Stimulated activated CD8-positive, alpha-beta memory T cell treated with anti-CD3 and anti-CD28 coated beads, Interleukin-7, amount 100 ng/mL, for 48 hours (primary cell): ENCODE results near the gene PPP1R9B.

ENCODE experiments used
- DNase-seq, 2 donors: peaks; one replicate each; pipeline ENCODE4 v3.0.0-alpha.2; 2020; ENCODE audit warnings: low read depth in 1 of 2; ENCODE audit errors: extremely low read depth in 1 of 2

The PPP1R9B gene

DNA sequence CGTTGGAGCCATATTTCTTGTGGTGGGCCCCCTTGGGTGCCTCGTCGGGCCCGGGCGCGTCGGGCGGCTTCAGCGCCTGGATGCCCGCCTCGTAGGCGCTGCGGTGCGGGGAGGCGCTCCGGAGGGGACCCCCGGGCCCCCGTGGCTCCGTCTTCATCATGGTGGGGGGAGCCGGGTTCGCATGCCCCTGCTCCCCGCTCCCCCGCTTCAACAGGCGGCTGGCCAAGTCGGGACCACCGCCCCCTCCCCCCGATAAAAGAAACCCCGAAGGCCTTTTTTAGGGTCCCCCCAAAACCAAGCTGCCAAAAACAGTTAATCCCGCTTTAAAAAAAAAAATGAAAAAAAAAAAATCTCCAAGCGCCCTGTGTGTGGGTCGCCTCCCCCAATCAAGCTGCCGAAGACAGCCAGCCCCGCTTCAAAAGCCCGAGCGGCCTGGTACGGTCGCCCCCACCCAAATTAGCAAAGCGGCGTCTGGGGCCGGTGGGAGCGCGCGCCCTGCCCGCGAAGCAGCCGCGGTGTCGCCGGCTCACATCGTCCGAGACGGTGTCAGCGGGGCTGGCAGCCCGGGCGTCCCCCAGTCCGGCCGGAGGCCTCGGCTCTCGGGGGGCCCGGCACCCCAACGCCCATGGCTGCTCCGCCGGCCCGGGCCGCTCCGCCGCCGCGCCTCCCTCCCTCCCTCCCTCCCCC, at the start of gene PPP1R9B:
TSS of gene PPP1R9B (minus strand) at position 324 of the 687 bp plus-strand sequence. CDS start at position 160, 164 bp downstream.
- no peak for DNase-seq

GRCh38 chr17:50199803-50200456, 49.5 kb upstream of the PPP1R9B start:
- peak; percentile 35 to 65 for DNase-seq

- no peak for DNase-seq
These were observed 48.8 kb upstream of the PPP1R9B start for GRCh38 chr17:50199211-50199802.

DNA sequence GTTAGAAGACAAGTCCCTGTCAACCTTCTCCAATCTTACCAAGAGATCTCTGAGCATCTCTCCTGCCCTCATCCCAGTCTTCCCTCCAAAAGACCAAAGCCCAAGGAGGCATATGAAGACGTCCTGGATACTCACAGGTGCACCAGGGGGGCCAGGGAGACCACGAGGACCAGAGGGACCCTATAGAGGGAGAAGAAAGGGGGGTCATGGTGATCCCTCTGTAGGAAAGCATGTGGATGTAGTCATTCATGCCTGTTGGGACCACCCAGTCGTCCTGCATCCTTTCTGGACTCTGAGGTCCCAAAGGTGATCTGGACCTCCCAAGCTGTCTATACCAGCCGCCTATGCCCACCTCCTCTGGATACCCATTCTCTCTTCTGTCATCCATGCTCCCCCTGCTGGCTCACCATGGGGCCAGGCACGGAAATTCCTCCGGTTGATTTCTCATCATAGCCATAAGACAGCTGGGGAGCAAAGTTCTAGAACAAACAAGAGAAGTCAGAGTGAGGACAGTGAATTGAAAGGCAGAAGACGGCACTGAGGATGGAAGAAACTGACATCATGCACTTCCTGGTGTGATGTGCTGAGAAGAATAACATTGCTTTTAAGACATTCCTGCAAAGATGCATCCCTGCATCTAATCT, 47.7 kb upstream of the PPP1R9B start:
- DNase-seq: peak in 1 of 2 donors; percentile 33

DNA sequence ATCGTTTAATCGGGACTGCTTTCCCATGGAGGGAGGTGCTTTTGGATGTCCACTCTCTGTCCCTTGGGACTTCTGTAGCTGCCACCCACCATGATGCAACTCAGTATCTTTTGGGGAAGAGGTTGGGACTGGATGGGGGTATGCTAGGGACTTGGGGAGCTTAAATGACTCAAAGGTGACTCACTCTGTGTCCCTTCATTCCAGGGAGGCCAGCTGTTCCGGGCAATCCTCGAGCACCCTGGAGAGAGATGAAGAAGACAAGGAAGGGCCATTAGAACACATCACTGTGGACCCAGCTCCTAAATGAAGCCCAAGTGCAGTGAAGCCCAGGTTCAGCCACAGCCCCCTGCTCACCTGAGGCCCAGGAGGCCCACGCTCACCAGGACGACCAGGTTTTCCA, 46.3 kb upstream of the PPP1R9B start:
- DNase-seq: no peak

GRCh38 chr17:50196036-50196435, 45.6 kb upstream of the PPP1R9B start:
- DNase-seq: no peak

DNA sequence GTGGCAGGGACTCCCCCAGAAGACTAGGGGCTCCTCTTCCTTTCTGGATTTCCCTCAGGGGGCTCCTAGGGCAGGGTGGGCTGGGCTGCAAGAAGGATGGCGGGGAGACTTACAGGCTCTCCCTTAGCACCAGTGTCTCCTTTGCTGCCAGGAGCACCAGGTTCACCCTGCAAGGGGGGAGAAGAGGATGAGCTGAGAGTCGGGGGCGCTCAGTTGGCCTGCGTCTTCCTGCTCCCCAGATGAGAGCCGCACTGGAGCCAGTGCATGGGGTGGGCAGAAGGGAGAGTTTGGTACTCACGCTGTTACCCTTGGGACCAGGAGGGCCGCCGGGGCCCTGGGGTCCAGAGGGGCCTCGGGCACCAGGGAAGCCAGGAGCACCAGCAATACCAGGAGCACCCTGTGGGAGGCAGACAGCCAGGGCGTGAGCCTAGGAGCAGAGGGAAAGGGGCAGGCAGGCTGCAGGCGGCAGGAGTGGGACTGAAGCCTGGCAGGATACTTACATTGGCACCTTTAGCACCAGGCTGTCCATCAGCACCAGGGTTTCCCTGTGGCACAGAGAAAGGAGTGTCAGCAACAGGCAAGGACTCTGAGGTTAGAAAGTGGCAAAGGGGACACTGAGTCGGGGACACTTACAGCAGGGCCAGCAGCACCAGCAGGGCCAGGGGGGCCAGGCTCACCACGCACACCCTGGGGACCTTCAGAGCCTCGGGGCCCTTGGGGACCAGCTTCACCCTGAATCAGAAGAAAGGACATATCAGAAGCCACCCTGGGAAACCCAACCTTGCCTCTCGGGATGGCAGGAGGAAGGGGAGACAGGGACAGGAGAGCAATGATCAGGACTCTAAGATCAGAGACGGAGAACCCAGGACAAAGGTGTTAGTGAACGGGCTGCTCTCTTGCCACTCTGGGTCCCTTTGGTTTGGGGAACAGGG, 44.7 kb upstream of the PPP1R9B start:
- no peak for DNase-seq

DNA sequence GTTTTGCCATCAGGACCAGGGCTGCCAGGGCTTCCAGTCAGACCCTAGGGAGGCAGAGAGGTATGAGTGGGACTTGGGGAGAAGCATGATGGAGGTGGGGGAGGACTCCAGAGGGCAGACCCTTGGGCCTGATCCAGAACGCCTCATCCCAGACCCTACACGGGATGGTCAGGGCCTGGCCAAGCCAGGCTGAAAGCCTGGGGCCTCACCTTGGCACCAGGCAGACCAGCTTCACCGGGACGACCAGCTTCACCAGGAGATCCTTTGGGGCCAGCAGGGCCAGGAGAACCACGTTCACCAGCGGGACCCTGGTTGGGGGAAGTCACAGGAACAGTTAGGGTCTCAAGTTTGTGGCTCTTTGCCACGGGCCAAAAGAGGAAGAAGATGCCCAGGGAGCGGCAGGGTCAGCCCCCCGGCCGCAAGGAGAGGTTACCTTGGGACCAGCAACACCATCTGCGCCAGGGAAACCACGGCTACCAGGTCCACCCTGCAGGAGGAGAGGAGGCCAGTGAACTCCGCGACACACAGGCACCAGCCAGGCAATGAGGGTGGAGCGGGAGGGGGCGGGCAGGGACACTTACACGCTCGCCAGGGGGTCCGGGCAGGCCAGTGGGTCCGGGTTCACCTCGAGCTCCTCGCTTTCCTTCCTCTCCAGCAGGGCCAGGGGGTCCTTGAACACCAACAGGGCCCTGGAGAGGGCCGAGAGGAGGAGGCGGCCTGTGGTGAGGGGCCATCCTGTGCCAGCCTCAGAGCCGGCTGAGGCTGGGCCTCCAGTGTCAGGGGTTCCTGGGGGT, 43.9 kb upstream of the PPP1R9B start:
- DNase-seq: no peak

DNA sequence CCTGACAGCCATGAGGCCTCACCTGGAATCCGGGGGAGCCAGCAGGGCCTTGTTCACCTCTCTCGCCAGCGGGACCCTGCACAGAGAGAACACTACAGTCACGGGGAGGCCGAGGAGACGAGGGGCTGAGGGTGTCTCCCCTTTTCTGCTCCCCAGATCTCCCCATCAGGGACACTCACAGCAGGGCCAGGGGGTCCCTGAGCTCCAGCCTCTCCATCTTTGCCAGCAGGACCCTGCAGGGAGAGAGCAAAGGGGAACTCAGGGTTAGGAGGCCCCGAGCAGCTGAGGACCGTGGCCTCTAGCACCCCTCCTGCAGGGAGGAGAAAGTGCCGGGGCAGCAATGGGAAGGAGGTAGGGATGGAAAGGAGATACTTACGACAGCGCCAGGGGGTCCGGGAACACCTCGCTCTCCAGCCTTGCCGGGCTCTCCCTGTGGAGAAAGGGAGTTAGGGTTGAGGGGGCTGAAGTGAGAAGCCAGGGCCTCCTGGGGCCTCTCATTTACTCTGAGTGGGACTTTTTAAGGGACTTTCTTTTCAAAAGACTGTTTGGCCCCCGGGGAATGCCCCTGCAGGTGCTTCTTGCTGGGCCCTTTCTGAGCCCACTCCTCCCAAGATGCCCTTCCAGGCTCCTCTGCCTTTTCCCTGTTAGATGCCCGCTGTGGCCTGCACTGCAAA, 42.3 kb upstream of the PPP1R9B start:
- no peak for DNase-seq

DNA sequence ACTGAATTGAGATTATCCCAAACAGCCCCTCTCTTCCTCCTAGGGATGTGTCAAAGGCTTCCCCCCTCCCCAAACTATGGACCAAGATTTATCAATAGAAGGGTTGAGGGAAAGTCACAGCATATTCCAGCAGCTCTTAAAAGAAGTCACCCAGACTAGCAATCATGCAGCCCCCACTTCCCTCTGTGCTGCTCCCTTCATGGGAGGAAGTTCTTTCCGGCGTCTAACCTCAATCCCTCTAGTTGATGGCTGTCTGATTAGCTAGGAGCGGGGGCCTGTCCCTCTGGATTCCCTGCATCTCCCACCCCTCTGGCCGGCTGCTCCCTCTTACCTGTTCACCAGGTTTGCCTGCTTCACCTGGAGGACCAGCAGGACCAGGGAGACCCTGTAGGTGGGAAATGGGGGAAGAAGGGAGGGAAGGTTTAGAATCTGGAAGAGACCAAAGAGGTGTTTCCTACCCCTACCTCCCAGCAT, 41.7 kb upstream of the PPP1R9B start:
- no peak for DNase-seq

- no peak for DNase-seq
These were observed 41.1 kb upstream of the PPP1R9B start for GRCh38 chr17:50191359-50192143.

DNA sequence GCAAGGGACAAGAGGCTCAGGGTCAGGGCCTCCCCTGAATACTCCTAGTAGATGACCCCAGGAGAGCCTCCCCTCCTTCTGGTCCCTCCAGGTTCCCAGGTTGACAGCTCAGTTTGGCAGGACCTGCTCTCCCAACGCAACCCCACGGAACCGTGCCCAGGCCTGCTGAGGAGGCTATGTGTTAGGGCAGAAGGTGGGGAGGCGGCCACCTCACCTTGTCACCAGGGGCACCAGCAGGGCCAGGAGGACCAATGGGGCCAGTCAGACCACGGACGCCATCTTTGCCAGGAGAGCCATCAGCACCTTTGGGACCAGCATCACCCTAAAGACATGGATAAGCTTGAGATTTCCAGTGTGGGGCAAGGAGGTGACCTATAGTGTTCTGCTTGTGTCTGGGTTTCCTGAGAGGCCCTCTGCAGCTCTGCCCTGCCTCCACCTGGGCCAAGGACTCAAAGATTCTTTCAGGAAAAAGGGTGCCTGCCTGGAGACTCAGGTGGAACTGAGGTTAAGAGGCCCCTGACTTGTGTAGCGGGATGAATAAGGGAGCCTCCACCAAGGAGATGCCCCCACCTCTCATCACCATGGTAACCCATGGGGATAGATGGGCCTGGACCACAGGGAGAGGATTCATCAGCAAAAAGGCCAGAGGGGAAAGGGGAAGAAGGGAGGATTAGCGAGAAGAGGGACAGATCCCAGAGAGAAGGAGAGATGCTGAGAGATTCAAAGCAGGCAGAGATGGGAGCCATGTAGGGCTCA, 40.3 kb upstream of the PPP1R9B start:
- no peak for DNase-seq

- DNase-seq: no peak
These were observed 39.8 kb upstream of the PPP1R9B start for GRCh38 chr17:50190293-50190602.

GRCh38 chr17:50189550-50190292, 39.2 kb upstream of the PPP1R9B start:
- DNase-seq: no peak

DNA sequence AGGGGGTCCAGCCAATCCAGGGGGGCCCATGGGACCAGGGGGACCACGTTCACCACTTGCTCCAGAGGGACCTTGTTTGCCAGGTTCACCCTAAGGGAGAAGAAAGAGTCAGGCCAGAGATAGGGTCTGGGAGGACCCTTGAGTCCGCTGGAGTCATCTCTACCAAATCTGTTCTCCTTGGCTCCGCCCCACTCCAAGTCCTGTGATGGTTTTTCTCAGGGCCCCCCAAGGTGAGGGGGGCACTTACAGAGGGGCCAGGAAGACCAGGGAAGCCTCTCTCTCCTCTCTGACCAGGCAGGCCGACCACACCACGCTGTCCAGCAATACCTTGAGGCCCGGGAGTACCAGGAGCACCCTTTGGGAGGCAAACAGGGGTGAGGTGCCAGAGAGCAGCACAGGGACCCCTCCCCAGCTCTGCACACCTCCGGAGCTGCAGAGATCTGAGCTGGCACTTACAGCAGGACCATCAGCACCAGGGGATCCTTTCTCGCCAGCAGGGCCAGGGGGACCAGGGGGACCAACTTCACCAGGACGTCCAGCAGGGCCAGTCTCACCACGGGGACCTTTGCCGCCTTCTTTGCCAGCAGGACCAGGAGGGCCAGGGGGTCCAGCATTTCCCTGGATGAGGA, 38.6 kb upstream of the PPP1R9B start:
- DNase-seq: no peak

- DNase-seq: no peak
These were observed 38.0 kb upstream of the PPP1R9B start for GRCh38 chr17:50188531-50188920.
